SIG-M5 treated with dmso at 0.1 percent for 504 hours (cell line): ENCODE data around the gene AICDA.
"Not testable (repeated sequence)": the region's sequence is repeated elsewhere in the genome, so short reads cannot be mapped to it uniquely, and the experiment has no call there.

Source experiments
- DNase-seq: peaks from one replicate; lab custom pipeline; 2025; ENCODE audit not compliant: unreplicated experiment; lab: John Stamatoyannopoulos, UW

AICDA gene

GRCh38 chr12:8613881-8614280 lies 1.2 kb upstream of the AICDA start:
- not testable (repeated sequence) for DNase-seq

- DNase-seq: peak; percentile 22
Measured at GRCh38 chr12:8609061-8609570, 3.5 kb downstream of the AICDA start.

- no peak for DNase-seq
Measured at GRCh38 chr12:8606890-8607289, 5.8 kb downstream of the AICDA start.

GRCh38 chr12:8605057-8605456 lies 7.6 kb downstream of the AICDA start:
- DNase-seq: no peak

GRCh38 chr12:8603856-8604255 lies 8.8 kb downstream of the AICDA start:
- peak; percentile 17 for DNase-seq

- no peak for DNase-seq
Measured at GRCh38 chr12:8603286-8603685, 9.4 kb downstream of the AICDA start.

- no peak for DNase-seq
Measured at GRCh38 chr12:8596561-8596960, 16.1 kb downstream of the AICDA start.

GRCh38 chr12:8594072-8594471 lies 18.6 kb downstream of the AICDA start:
- DNase-seq: no peak

- no peak for DNase-seq
Measured at GRCh38 chr12:8593246-8593645, 19.4 kb downstream of the AICDA start.

- DNase-seq: peak; percentile 96
Measured at GRCh38 chr12:8590842-8591545, 21.7 kb downstream of the AICDA start.

GRCh38 chr12:8589679-8590078 lies 23.0 kb downstream of the AICDA start:
- no peak for DNase-seq

GRCh38 chr12:8584478-8584877 lies 28.2 kb downstream of the AICDA start:
- not testable (repeated sequence) for DNase-seq

GRCh38 chr12:8584004-8584403 lies 28.7 kb downstream of the AICDA start:
- no peak for DNase-seq

- no peak for DNase-seq
Measured at GRCh38 chr12:8581098-8581784, 31.4 kb downstream of the AICDA start.

GRCh38 chr12:8577879-8578278 lies 34.8 kb downstream of the AICDA start:
- no peak for DNase-seq

- peak; percentile 19 for DNase-seq
Measured at GRCh38 chr12:8572507-8572906, 40.2 kb downstream of the AICDA start.

- DNase-seq: no peak
Measured at GRCh38 chr12:8566525-8566924, 46.1 kb downstream of the AICDA start.

- peak; percentile 9 for DNase-seq
Measured at GRCh38 chr12:8566052-8566451, 46.6 kb downstream of the AICDA start.

- DNase-seq: no peak
Measured at GRCh38 chr12:8564656-8565055, 48.0 kb downstream of the AICDA start.

- DNase-seq: no peak
Measured at GRCh38 chr12:8563356-8563755, 49.3 kb downstream of the AICDA start.

- no peak for DNase-seq
Measured at GRCh38 chr12:8562310-8562709, 50.3 kb downstream of the AICDA start.

- no peak for DNase-seq
Measured at GRCh38 chr12:8561011-8561410, 51.6 kb downstream of the AICDA start.
